NAMALWA (cell line): ENCODE measurements around the gene HEBP2.

ENCODE experiments used
- DNase-seq: peaks from one replicate; pipeline ENCODE4 v3.0.0-alpha.2; 2015; ENCODE audit warnings: low spot score

The HEBP2 gene

GRCh38 chr6:138397128-138398122 lies 6.6 kb upstream of the HEBP2 start:
- DNase-seq = no peak

GRCh38 chr6:138400326-138400725 lies 3.7 kb upstream of the HEBP2 start:
- no peak for DNase-seq

GRCh38 chr6:138401960-138402837 lies 1.8 kb upstream of the HEBP2 start:
- DNase-seq = no peak

- no peak for DNase-seq
Measured at GRCh38 chr6:138402838-138403187, 1.2 kb upstream of the HEBP2 start.

GRCh38 chr6:138403324-138403800 lies 661 bp upstream of the HEBP2 start:
- peak; percentile 20 for DNase-seq

GRCh38 chr6:138404666-138405337 lies 779 bp downstream of the HEBP2 start:
- no peak for DNase-seq

- DNase-seq = no peak
Measured at GRCh38 chr6:138405816-138406413, 1.9 kb downstream of the HEBP2 start.

GRCh38 chr6:138406443-138406842 lies 2.4 kb downstream of the HEBP2 start:
- DNase-seq = peak; percentile 20

GRCh38 chr6:138410048-138410735 lies 6.2 kb downstream of the HEBP2 start:
- no peak for DNase-seq

GRCh38 chr6:138410972-138411880 lies 7.2 kb downstream of the HEBP2 start:
- no peak for DNase-seq

- no peak for DNase-seq
Measured at GRCh38 chr6:138415125-138415524, 11.1 kb downstream of the HEBP2 start.

GRCh38 chr6:138416206-138416605 lies 12.2 kb downstream of the HEBP2 start:
- no peak for DNase-seq

- DNase-seq = no peak
Measured at GRCh38 chr6:138417493-138418117, 13.6 kb downstream of the HEBP2 start.

GRCh38 chr6:138418118-138418742 lies 14.2 kb downstream of the HEBP2 start:
- DNase-seq = no peak

GRCh38 chr6:138419766-138420165 lies 15.7 kb downstream of the HEBP2 start:
- DNase-seq = no peak

- DNase-seq = no peak
Measured at GRCh38 chr6:138420356-138420755, 16.3 kb downstream of the HEBP2 start.

GRCh38 chr6:138421089-138421488 lies 17.1 kb downstream of the HEBP2 start:
- no peak for DNase-seq

- no peak for DNase-seq
Measured at GRCh38 chr6:138421608-138422007, 17.6 kb downstream of the HEBP2 start.

- no peak for DNase-seq
Measured at GRCh38 chr6:138422861-138423260, 18.8 kb downstream of the HEBP2 start.
